Heart left ventricle (tissue), 16 donors: ENCODE results near the gene PKNOX2. TPM values are rescaled to one million over a fixed set of nuclear protein-coding genes. Genes with fewer than 3 reads are reported as not detected.

Source experiments
- ATAC-seq, 4 donors: fragments of 200-7000 bp; cut with Tn5 transposase; one replicate each; pipeline ENCODE4 v1.9.1; 2020 to 2022; ENCODE audit warnings: moderate library complexity in 4 of 4, mild to moderate bottlenecking in 3 of 4, moderate number of reproducible peaks in 1 of 4
- DNase-seq, 5 donors: peaks; one replicate each; pipeline ENCODE4 v3.0.0-alpha.2; 2020
- H3K27ac ChIP-seq, 12 donors: fragments of 200-600 bp; sonication (generic) in 4 of 12; one replicate each; pipeline versions ENCODE4 v1.5.0 to v1.8.0; 2016 to 2022; ENCODE audit warnings: mild to moderate bottlenecking in 2 of 12
- H3K27me3 ChIP-seq, 9 donors: fragments of 200-600 bp; sonication (generic) in 2 of 9; one replicate each; pipeline versions ENCODE4 v1.5.1 to v1.8.0; 2016 to 2022; ENCODE audit warnings: mild to moderate bottlenecking in 3 of 9
- H3K36me3 ChIP-seq, 9 donors: fragments of 200-600 bp; sonication (generic) in 2 of 9; one replicate each; pipeline versions ENCODE4 v1.5.0 to v1.8.0; 2018 to 2022; ENCODE audit warnings: mild to moderate bottlenecking in 2 of 9
- H3K4me1 ChIP-seq, 12 donors: fragments of 200-600 bp; sonication (generic) in 4 of 12; one replicate each; pipeline versions ENCODE4 v1.5.0 to v1.8.0; 2016 to 2022; ENCODE audit warnings: mild to moderate bottlenecking in 3 of 12
- H3K4me3 ChIP-seq, 12 donors: fragments of 200-600 bp; sonication (generic) in 4 of 12; one replicate each; pipeline versions ENCODE4 v1.5.0 to v1.8.0; 2017 to 2022; ENCODE audit warnings: mild to moderate bottlenecking in 9 of 12, moderate library complexity in 4 of 12
- H3K9me3 ChIP-seq, 12 donors: fragments of 200-600 bp; sonication (generic) in 4 of 12; one replicate each; pipeline versions ENCODE4 v1.5.0 to v1.8.0; 2016 to 2022; ENCODE audit warnings: mild to moderate bottlenecking in 1 of 12
- CTCF ChIP-seq, 12 donors: fragments of 200-600 bp; sonication (generic) in 4 of 12; IDR thresholded peaks; one replicate each; pipeline versions ENCODE4 v1.5.0 to v1.8.0; 2018 to 2022; ENCODE audit warnings: antibody characterized with exemption in 12 of 12, mild to moderate bottlenecking in 5 of 12
- POLR2A ChIP-seq, 2 donors: fragments of 450-650 bp; IDR thresholded peaks; one replicate each; pipeline ENCODE4 v1.6.1; 2017; ENCODE audit warnings: antibody characterized with exemption in 2 of 2, mild to moderate bottlenecking in 2 of 2, moderate library complexity in 2 of 2
- WGBS, 4 donors: extraction: QIAGEN DNeasy Blood & Tissue Kit in 2 of 4; methylation state at CpG; one replicate each; pipeline versions ENCODE4 v1.1.5 to v1.1.7; 2013 to 2018; 5-methylcytosine and 5-hydroxymethylcytosine counted together
- intact Hi-C, 10 donors: fragments of 100-400 bp; cut with DNase I; formaldehyde crosslinking; loops; one replicate each; pipeline versions ENCODE4 v1.11.1 to v1.14.2; 2022
- long read RNA-seq, 3 donors: library from polyadenylated mRNA; unstranded; transcript quantifications; one replicate each; pipeline ENCODE4 v2.0.0, GENCODE V29; 2020 to 2021
- polyA plus RNA-seq, 2 donors: library from polyadenylated mRNA; stranded (reverse); fragments of 200-250 nt; gene quantifications; one replicate each; pipeline ENCODE4 v1.2.3, GENCODE V29; 2013
- total RNA-seq, 9 donors: library from RNA; depleted of rRNA in 2 of 9; stranded (reverse); fragments of >200 nt in 2 of 9; fragmentation: NEBNext Ultra II Directional in 3 of 9; extraction: Animal tissue kit (Norgen Biotek cat#: 25700) in 3 of 9; gene quantifications; one replicate each; pipeline versions ENCODE4 v1.1.0 to v1.2.4, GENCODE V29; 2016 to 2023
- donor health status: ischemic (EF 13 %, LVEDD 7.1; RV severe dilation, severe dysfunction).
- donor health status: healthy with polysubstance abuse.
- donor health status: DM: no; HTN: yes; CAD: no.
- donor health status: DM: no; HTN: no; CAD: no.
- donor health status: ischemic (EF 25% LVEDD 6.9; RV normal size, moderate dysfunction).
- donor health status: ischemic (EF 25% LVEDD 5.7; RV mildly dilated, moderate dysfunction).
- donor health status: healthy.
- donor health status: DM: yes; HTN: yes; CAD: no.
- donor health status: ischemic (EF 35%, LVEDD 5.7; RV mildly dilated, moderate dysfunction).
- donor health status: nonischemic (EF 11% LVEDD 7.7; RV severe dilation, severe dysfunction).
- donor health status: DM: yes; HTN: yes; CAD: no.
- donor health status: PGD.
- donor health status: ischemic (EF 29% LVEDD 5.4; RV normal size, mild dysfunction).
- donor health status: nonischemic (EF 23%, LVEDD 6.1; RV moderate dilation, normal function).

Gene PKNOX2
- 1 to 10 TPM; 3.1 to 9.4 (median 5.0) TPM for total RNA-seq
- polyA plus RNA-seq: 1 to 10 TPM; 3.2 to 4.0 TPM
- long read RNA-seq, donor 1, partial matches to known transcripts: 2 of 5 reads
- long read RNA-seq, donor 1, other reads (novel, unspliced or antisense): 3 of 5 reads
- long read RNA-seq, donor 2, partial matches to known transcripts: 5 of 9 reads
- long read RNA-seq, donor 2, other reads (novel, unspliced or antisense): 4 of 9 reads
- long read RNA-seq, donor 3: 0 reads

GRCh38 chr11:125164422-125165110, at the start of gene PKNOX2:
PKNOX2 (plus strand) TSS chr11:125164751; CDS start chr11:125351306, 186,555 bp downstream.
- TF ChIP-seq POLR2A (IDR thresholded peaks at IDR 0.05): peak in 1 of 2 donors; percentile 38
- peak; percentile 37 to 84 (median 62) for TF ChIP-seq CTCF (IDR thresholded peaks at IDR 0.05)
- DNase-seq (peak; percentile 78 to 91 (median 84)), ATAC-seq (peak; percentile 23 to 85 (median 82))
- Histone ChIP-seq H3K27me3 (peaks cover 0 to 48% (median 2%) of the 10 kb centered on the region in 9 donors), H3K27ac (peak within 1 kb of the TSS; percentile 35 to 86 (median 80)), H3K4me3 (peak within 1 kb of the TSS; percentile 54 to 86 (median 68)), H3K4me1 (peaks cover 0 to 47% (median 24%) of the 10 kb centered on the region in 12 donors), H3K9me3 (no peaks in the 10 kb centered on the region), H3K36me3 (no peaks in the 10 kb centered on the region)
- WGBS, 4 donors: 0 to 1% (median 0%) methylated on average over 36 to 58 of the region's 58 CpGs
- intact Hi-C loops: loop anchor here in 9 of 10 donors (1.0 to 10.0 kb wide), 13 partner anchors 48 to 243 kb away; no protein-coding TSS in a partner anchor

- Histone ChIP-seq H3K4me3 (no peak overlapping the region), H3K4me1 (peaks cover 0 to 4% (median 0%) of the 10 kb centered on the region in 12 donors), H3K36me3 (no peaks in the 10 kb centered on the region), H3K27ac (no peak overlapping the region), H3K27me3 (peaks cover 0 to 5% (median 0%) of the 10 kb centered on the region in 9 donors), H3K9me3 (no peaks in the 10 kb centered on the region)
- WGBS, 4 donors: 59 to 74% (median 65%) methylated on average over 4 of the region's 4 CpGs
- ATAC-seq (no peak), DNase-seq (no peak)
- TF ChIP-seq POLR2A (IDR thresholded peaks at IDR 0.05): no peak
- TF ChIP-seq CTCF (IDR thresholded peaks at IDR 0.05): no peak
- intact Hi-C loops: loop anchor here in 4 of 10 donors (10.0 kb wide), 2 partner anchors 163 to 493 kb away; partner anchors contain the start of genes CCDC15 (in 3 of the 4) and TBRG1 (in 1 of the 4)
Measured at GRCh38 chr11:125117429-125117828, 47.1 kb upstream of the PKNOX2 start.

GRCh38 chr11:125123194-125123946, 41.2 kb upstream of the PKNOX2 start:
- peak overlapping the region in 1 of 12 donors; percentile 30 for H3K27ac ChIP-seq
- ATAC-seq: no peak
- intact Hi-C loops: no loop called here

More at GRCh38 chr11:125123194-125123946, 41.2 kb upstream of the PKNOX2 start:
- Histone ChIP-seq H3K4me3 (no peak overlapping the region), H3K4me1 (peaks cover 0 to 9% (median 0%) of the 10 kb centered on the region in 12 donors), H3K9me3 (no peaks in the 10 kb centered on the region), H3K27me3 (peaks cover 0 to 9% (median 0%) of the 10 kb centered on the region in 9 donors), H3K36me3 (no peaks in the 10 kb centered on the region)
- 87 to 90% (median 88%) methylated on average over 4 of the region's 4 CpGs for WGBS, 4 donors
- DNase-seq: no peak
- no peak for TF ChIP-seq CTCF (IDR thresholded peaks at IDR 0.05)
- no peak for TF ChIP-seq POLR2A (IDR thresholded peaks at IDR 0.05)
